T-cell (primary cell): ENCODE measurements around the gene ADAMTS1. TPM values are rescaled to one million over a fixed set of nuclear protein-coding genes. Genes with fewer than 3 reads are reported as not detected.
"Not testable (repeated sequence)": the region's sequence is repeated elsewhere in the genome, so short reads cannot be mapped to it uniquely, and the experiment has no call there.

Experiments
- ATAC-seq, 4 experiments: fragments of 200-7000 bp in 3 of 4; fragments of 150-1000 bp in 1 of 4; cut with Tn5 transposase; replicated peaks in 1 of 4; 1 replicate in 3 of 4; 2 replicates in 1 of 4; pipeline ENCODE4 v1.10.0; 2021; ENCODE audit warnings: moderate library complexity in 3 of 4, mild to moderate bottlenecking in 2 of 4, moderate number of reproducible peaks in 1 of 4
- CTCF ChIA-PET, 2 donors: fragments of 300-600 bp; sonication (Branson Sonifier 250); formaldehyde crosslinking; loops; one replicate each; lab custom pipeline; 2022; ENCODE audit warnings: antibody characterized with exemption in 2 of 2; lab: Charles Lee
- POLR2A ChIA-PET, 2 donors: fragments of 300-600 bp; sonication (Branson Sonifier 250); formaldehyde crosslinking; loops; one replicate each; lab custom pipeline; 2022; ENCODE audit warnings: antibody characterized with exemption in 2 of 2; lab: Charles Lee
- DNase-seq, 35 experiments: peaks; one replicate each; pipeline versions ENCODE4 v3.0.0 to v3.0.0-alpha.2; 2013 to 2023
- H3K27ac ChIP-seq: one replicate; pipeline ENCODE4 v1.5.1; 2013; ENCODE audit warnings: low read length
- H3K27me3 ChIP-seq, 2 experiments: replicated peaks in 1 of 2; 1 replicate in 1 of 2; 2 replicates in 1 of 2; pipeline versions ENCODE4 v1.6.1 to v1.7.0; 2013; ENCODE audit warnings: low read length in 1 of 2, mixed read lengths in 1 of 2; ENCODE audit not compliant: control insufficient read depth in 2 of 2, insufficient read depth in 2 of 2; ENCODE audit errors: extremely low read depth in 1 of 2
- H3K36me3 ChIP-seq, 2 donors: 1 replicate in 1 of 2; 2 replicates in 1 of 2; pipeline versions ENCODE4 v1.6.1 to v1.7.0; 2013; ENCODE audit warnings: low read length in 1 of 2; ENCODE audit not compliant: control insufficient read depth in 2 of 2, insufficient read depth in 1 of 2; ENCODE audit errors: extremely low read depth in 1 of 2
- H3K4me1 ChIP-seq, 2 experiments: 1 replicate in 1 of 2; 2 replicates in 1 of 2; pipeline versions ENCODE4 v1.6.1 to v1.7.0; 2013; ENCODE audit warnings: low read length in 2 of 2, mixed read lengths in 1 of 2; ENCODE audit not compliant: insufficient read depth in 2 of 2, control insufficient read depth in 1 of 2; ENCODE audit errors: extremely low read depth in 1 of 2
- H3K4me3 ChIP-seq, 2 donors: 1 replicate in 1 of 2; 2 replicates in 1 of 2; pipeline versions ENCODE4 v1.5.1 to v1.7.0; 2013; ENCODE audit warnings: mild to moderate bottlenecking in 2 of 2, low read length in 1 of 2, moderate library complexity in 1 of 2; ENCODE audit not compliant: control insufficient read depth in 1 of 2; ENCODE audit errors: extremely low read depth in 1 of 2
- H3K9me3 ChIP-seq: 2 replicates; pipeline ENCODE4 v1.7.0; 2013
- H3K27ac Mint-ChIP-seq, 2 donors: one replicate each; pipeline ENCODE4 v1.8.0; 2020 to 2021; ENCODE audit warnings: mild to moderate bottlenecking in 2 of 2, mixed read lengths in 2 of 2
- H3K27me3 Mint-ChIP-seq, 2 donors: one replicate each; pipeline ENCODE4 v1.8.0; 2021 to 2022; ENCODE audit warnings: mixed read lengths in 2 of 2
- H3K36me3 Mint-ChIP-seq: one replicate; pipeline ENCODE4 v1.8.0; 2021; ENCODE audit warnings: mixed read lengths
- H3K4me1 Mint-ChIP-seq, 3 donors: one replicate each; pipeline ENCODE4 v1.8.0; 2020 to 2022; ENCODE audit warnings: mixed read lengths in 3 of 3, mild to moderate bottlenecking in 1 of 3
- H3K4me3 Mint-ChIP-seq, 3 donors: one replicate each; pipeline ENCODE4 v1.8.0; 2020 to 2022; ENCODE audit warnings: mild to moderate bottlenecking in 3 of 3, mixed read lengths in 3 of 3, moderate library complexity in 3 of 3
- H3K9me3 Mint-ChIP-seq, 3 donors: one replicate each; pipeline ENCODE4 v1.8.0; 2020 to 2022; ENCODE audit warnings: mixed read lengths in 3 of 3
- WGBS: methylation state at CpG from one replicate; pipeline ENCODE4 v1.1.5; 2013; ENCODE audit warnings: missing lambda C conversion rate; ENCODE audit not compliant: insufficient coverage; 5-methylcytosine and 5-hydroxymethylcytosine counted together
- total RNA-seq, 35 experiments: library from RNA in 6 of 35; stranded (reverse) in 6 of 35; fragments of 120-200 nt in 1 of 35; gene quantifications; one replicate each; pipeline versions ENCODE4 v1.2.1 to v1.2.4 and lab custom pipeline; 2013 to 2026

The ADAMTS1 gene
- total RNA-seq, 5 donors from 2014 or later (not counting 1 experiment from before 2014, with no cell fraction given): 0.40 to 1.7 (median 0.72) TPM

DNA sequence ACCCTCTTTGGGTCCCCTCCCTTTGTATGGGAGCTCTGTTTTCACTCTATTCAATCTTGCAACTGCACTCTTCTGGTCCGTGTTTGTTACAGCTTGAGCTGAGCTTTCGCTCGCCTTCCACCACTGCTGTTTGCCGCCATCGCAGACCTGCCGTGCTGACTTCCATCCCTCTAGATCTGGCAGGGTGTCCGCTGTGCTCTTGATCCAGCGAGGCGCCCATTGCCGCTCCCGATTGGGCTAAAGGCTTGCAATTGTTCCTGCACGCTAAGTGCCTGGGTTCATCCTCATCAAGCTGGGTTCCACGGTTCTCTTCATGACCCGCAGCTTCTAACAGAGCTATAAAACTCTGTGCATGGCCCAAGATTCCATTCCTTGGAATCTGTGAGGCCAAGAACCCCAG, 9.5 kb upstream of the ADAMTS1 start:
- H3K36me3 ChIP-seq, H3K9me3 Mint-ChIP-seq, H3K27ac ChIP-seq, H3K36me3 Mint-ChIP-seq, H3K27ac Mint-ChIP-seq, H3K9me3 ChIP-seq, H3K4me1 ChIP-seq, H3K4me3 ChIP-seq, ATAC-seq, H3K27me3 ChIP-seq, CTCF ChIA-PET, DNase-seq, H3K4me1 Mint-ChIP-seq, H3K4me3 Mint-ChIP-seq, POLR2A ChIA-PET: not testable (repeated sequence)
- 92% methylated on average over 14 of the region's 14 CpGs for WGBS
- peaks cover 9 to 26% of the 10 kb centered on the region in 2 donors for H3K27me3 Mint-ChIP-seq

DNA sequence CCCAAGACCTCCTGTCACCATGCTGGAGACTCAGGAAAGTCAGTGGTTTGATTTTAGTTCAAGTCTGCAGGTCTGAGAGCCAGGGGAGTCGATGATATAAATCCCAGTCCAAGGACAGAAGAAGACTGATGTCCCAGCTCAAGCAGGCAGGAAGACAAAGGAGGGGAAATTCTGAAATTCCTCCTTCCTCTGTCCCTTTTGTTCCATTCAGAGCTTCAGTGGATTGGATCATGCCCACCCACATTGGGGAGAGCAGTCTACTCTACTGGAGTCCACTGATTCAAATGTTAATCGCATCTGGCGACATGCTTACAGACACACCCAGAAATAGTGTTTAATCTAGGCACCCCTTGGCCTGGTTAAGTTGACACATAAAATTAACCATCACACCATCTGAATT, 7.2 kb upstream of the ADAMTS1 start:
- Mint-ChIP-seq H3K27ac (no peak overlapping the region), H3K4me3 (no peak overlapping the region), H3K27me3 (peaks cover 25 to 36% of the 10 kb centered on the region in 2 donors), H3K36me3 (no peaks in the 10 kb centered on the region), H3K4me1 (peaks cover under 1 to 1% (median under 1%) of the 10 kb centered on the region in 3 donors), H3K9me3 (no peaks in the 10 kb centered on the region)
- POLR2A ChIA-PET: no interaction called here
- CTCF ChIA-PET: interaction anchor here (1.4 to 1.7 kb wide), 2 partner anchors 1893 kb away, joined by 4 to 6 read pairs; no protein-coding TSS in a partner anchor
- no peak for ATAC-seq
- Histone ChIP-seq H3K9me3 (no peaks in the 10 kb centered on the region), H3K27ac (no peak overlapping the region), H3K36me3 (no peaks in the 10 kb centered on the region), H3K4me1 (no peaks in the 10 kb centered on the region), H3K27me3 (peaks cover 0 to 3% of the 10 kb centered on the region in 2 experiments), H3K4me3 (no peak overlapping the region)
- no peak for DNase-seq
- 73% methylated on average over 3 of the region's 3 CpGs for WGBS

DNA sequence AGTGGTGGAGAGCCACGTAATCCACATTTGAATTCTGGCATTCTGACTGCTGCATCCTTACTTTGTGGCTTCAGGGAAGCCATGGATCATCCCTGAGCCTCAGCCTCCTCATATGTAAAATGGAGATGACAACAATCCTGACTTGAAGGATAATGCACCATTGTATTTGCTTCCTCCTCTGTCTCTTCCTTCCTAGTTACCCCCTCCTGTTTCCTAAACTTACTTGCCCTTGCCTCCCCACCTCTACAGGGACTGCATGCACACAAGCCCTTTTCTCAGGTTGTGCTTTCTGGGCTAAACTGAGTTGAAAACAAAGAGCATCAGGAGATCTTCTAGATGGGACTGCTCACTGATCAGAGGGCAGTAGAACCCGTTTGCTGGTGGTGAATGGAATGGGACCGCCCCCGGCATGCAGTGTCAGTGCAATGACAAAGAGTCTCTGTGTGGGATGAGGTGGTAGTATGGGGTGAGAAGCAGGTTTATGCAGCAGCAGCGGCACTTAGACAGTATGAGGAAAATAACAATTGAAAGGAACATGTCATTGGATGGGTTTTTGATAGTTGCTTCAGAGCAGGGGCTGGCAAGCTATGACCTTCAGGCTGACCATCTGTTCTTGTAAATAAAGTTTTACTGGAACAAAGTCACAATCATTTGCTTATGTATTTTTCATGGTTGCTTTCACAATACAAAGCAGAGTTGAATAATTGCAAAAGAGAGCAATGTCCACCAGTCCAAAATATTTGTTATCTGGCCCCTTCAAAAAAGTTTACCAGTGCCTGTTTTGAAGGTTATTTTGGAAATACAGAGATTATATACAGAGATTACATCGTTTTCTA, 6.1 kb upstream of the ADAMTS1 start:
- ChIA-PET CTCF (interaction anchor here (1.2 to 1.9 kb wide), 3 partner anchors 849 to 1894 kb away, joined by 5 to 16 read pairs (median 11); no protein-coding TSS in a partner anchor), POLR2A (no interaction called here)
- H3K4me1 ChIP-seq: peaks cover 2 to 3% of the 10 kb centered on the region in 2 experiments
- ATAC-seq (no peak), DNase-seq (no peak)
- Mint-ChIP-seq H3K4me3 (no peak overlapping the region), H3K27me3 (peaks cover 36 to 47% of the 10 kb centered on the region in 2 donors), H3K27ac (no peak overlapping the region), H3K36me3 (no peaks in the 10 kb centered on the region), H3K4me1 (peaks cover 12% of the 10 kb centered on the region in 3 donors), H3K9me3 (no peaks in the 10 kb centered on the region)
- H3K27ac ChIP-seq: no peak overlapping the region
- H3K27me3 ChIP-seq: peaks cover 6 to 7% of the 10 kb centered on the region in 2 experiments
- H3K4me3 ChIP-seq: no peak overlapping the region
- WGBS: 80% methylated on average over 4 of the region's 6 CpGs
- no peaks in the 10 kb centered on the region for H3K36me3 ChIP-seq
- H3K9me3 ChIP-seq: no peaks in the 10 kb centered on the region

DNA sequence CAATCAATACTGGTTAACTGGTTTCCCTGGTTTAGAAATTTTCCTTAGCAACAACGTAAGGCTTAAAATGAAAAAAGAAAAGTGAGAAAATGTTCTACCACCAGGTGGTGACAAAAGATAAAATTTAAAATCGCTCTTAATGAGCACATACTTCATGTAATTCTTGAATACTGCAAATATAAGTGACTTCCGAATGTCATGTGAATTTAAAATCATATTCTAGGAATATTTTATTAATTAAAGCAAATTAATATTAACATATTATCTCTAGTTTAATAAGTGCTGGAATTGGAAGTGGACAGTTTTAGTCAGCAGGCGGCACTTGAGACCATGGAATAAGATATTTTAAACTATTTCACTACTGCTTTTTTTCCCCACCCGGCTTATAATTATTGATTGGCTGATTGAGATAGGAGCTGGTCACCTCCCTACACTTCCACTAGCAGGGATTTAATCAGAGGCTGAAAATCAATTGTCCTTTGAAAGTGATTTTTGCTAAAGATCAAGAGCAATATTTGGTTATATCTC, 5.0 kb upstream of the ADAMTS1 start:
- no CpG with 5 or more reads among the region's 5 CpGs for WGBS
- H3K4me1 Mint-ChIP-seq: peaks cover 21 to 22% (median 22%) of the 10 kb centered on the region in 3 donors
- ChIA-PET POLR2A (no interaction called here), CTCF (interaction anchor here (0.6 to 1.9 kb wide), 5 partner anchors 63 to 1895 kb away, joined by 3 to 16 read pairs (median 6); no protein-coding TSS in a partner anchor)
- no peaks in the 10 kb centered on the region for H3K36me3 Mint-ChIP-seq
- H3K4me3 ChIP-seq: no peak overlapping the region
- H3K36me3 ChIP-seq: no peaks in the 10 kb centered on the region
- peaks cover 47 to 50% of the 10 kb centered on the region in 2 donors for H3K27me3 Mint-ChIP-seq
- peaks cover 3 to 14% of the 10 kb centered on the region in 2 experiments for H3K4me1 ChIP-seq
- no peak overlapping the region for H3K27ac ChIP-seq
- H3K9me3 ChIP-seq: no peaks in the 10 kb centered on the region
- no peak for ATAC-seq
- peak in 1 of 35 experiments; percentile 27 for DNase-seq
- no peaks in the 10 kb centered on the region for H3K9me3 Mint-ChIP-seq
- H3K27ac Mint-ChIP-seq: no peak overlapping the region
- H3K27me3 ChIP-seq: peaks cover 16 to 17% of the 10 kb centered on the region in 2 experiments
- no peak overlapping the region for H3K4me3 Mint-ChIP-seq

DNA sequence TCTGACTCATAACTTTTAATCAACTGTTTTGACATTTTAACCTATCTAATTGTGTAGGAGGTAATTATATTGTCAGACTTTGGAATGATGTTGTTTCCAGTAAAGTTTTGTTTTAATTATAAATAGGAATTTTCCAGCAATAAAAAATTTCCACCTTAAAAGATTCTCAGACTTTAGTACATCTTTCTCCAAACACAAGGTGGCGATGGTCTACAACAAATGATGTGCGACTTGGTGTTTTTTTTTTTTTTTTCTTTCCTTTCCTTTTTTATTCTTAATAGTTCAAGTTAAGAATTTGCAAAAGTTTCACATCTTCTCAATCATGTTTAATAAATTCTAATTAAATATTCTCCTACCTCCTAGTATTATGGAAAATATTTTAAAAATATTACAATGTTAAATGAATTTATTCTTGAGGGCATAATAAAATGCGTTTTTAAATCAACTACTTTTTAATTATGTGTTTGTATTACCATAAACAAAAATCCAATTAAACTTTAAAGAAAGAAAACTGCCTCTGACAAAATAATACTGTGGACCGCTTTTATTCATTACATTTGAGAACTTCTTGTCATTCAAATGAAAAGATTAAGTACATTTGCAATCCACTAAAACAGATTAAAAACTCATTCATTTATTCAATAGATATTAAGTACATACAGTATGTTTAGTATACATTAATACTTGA, 4.4 kb upstream of the ADAMTS1 start:
- H3K27ac Mint-ChIP-seq: no peak overlapping the region
- H3K36me3 Mint-ChIP-seq: no peaks in the 10 kb centered on the region
- no CpG with 5 or more reads among the region's 4 CpGs for WGBS
- Histone ChIP-seq H3K4me3 (no peak overlapping the region), H3K27me3 (peaks cover 16 to 23% of the 10 kb centered on the region in 2 experiments), H3K9me3 (no peaks in the 10 kb centered on the region), H3K4me1 (peaks cover 3 to 20% of the 10 kb centered on the region in 2 experiments), H3K27ac (no peak overlapping the region), H3K36me3 (no peaks in the 10 kb centered on the region)
- POLR2A ChIA-PET: no interaction called here
- DNase-seq (peak in 1 of 35 experiments; percentile 59), ATAC-seq (no peak)
- no peaks in the 10 kb centered on the region for H3K9me3 Mint-ChIP-seq
- CTCF ChIA-PET: interaction anchor here (0.7 to 2.7 kb wide), 5 partner anchors 851 to 1896 kb away, joined by 3 to 22 read pairs (median 5); no protein-coding TSS in a partner anchor
- no peak overlapping the region for H3K4me3 Mint-ChIP-seq
- peaks cover 21 to 27% (median 26%) of the 10 kb centered on the region in 3 donors for H3K4me1 Mint-ChIP-seq
- H3K27me3 Mint-ChIP-seq: peaks cover 45 to 50% of the 10 kb centered on the region in 2 donors

DNA sequence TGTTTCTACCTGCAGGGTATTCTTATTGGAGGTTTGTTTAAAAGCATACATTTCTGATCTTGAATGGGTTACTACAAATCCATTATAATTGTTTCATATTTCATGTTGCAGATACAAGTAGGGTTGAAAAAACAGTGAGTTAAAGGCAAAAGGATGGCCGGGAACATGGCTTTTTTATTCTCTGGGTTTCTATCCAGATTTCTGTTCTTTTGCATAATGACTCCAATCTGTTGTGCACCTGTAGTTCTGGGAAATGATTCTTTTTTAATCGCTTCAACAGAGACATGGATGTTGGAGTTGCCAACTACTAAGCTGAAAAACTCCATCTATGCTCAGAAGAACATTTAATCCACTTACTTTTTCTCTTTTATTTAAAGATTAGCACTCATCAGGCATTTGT, 2.7 kb upstream of the ADAMTS1 start:
- H3K9me3 ChIP-seq: no peaks in the 10 kb centered on the region
- H3K4me1 Mint-ChIP-seq: peaks cover 34 to 40% (median 38%) of the 10 kb centered on the region in 3 donors
- H3K27me3 Mint-ChIP-seq: peaks cover 52 to 62% of the 10 kb centered on the region in 2 donors
- peaks cover 3 to 36% of the 10 kb centered on the region in 2 experiments for H3K4me1 ChIP-seq
- no peaks in the 10 kb centered on the region for H3K9me3 Mint-ChIP-seq
- H3K36me3 ChIP-seq: no peaks in the 10 kb centered on the region
- ATAC-seq: no peak
- H3K27ac Mint-ChIP-seq: no peak overlapping the region
- no peak overlapping the region for H3K4me3 Mint-ChIP-seq
- H3K4me3 ChIP-seq: no peak overlapping the region
- WGBS: no CpG with 5 or more reads among the region's 2 CpGs
- no peak for DNase-seq
- POLR2A ChIA-PET: no interaction called here
- no peaks in the 10 kb centered on the region for H3K36me3 Mint-ChIP-seq
- no peak overlapping the region for H3K27ac ChIP-seq
- peaks cover 23 to 40% of the 10 kb centered on the region in 2 experiments for H3K27me3 ChIP-seq
- CTCF ChIA-PET: interaction anchor here (0.6 to 2.7 kb wide), 3 partner anchors 1898 to 1903 kb away, joined by 3 to 22 read pairs (median 3); no protein-coding TSS in a partner anchor
